Left renal cortex interstitium (tissue), 4 donors: Measurements from ENCODE around the gene ERVW-1. TPM values are rescaled to one million over a fixed set of nuclear protein-coding genes. Genes with fewer than 3 reads are reported as not detected.
"Not testable (repeated sequence)": the region's sequence is repeated elsewhere in the genome, so short reads cannot be mapped to it uniquely, and the experiment has no call there.

Experiments used
- DNase-seq, 4 donors: peaks; one replicate each; pipeline ENCODE4 v3.0.0-alpha.2; 2013; ENCODE audit warnings: low read depth in 4 of 4, low spot score in 2 of 4, missing footprints in 1 of 4
- polyA plus RNA-seq, 4 donors: library from polyadenylated mRNA; unstranded; fragments of 120-200 nt; gene quantifications; one replicate each; pipeline ENCODE4 v1.2.1, GENCODE V29; 2013; ENCODE audit not compliant: insufficient read length in 4 of 4

The ERVW-1 gene
- polyA plus RNA-seq, 4 donors, result 0.30 to 2.9 (median 1.4) TPM

DNA sequence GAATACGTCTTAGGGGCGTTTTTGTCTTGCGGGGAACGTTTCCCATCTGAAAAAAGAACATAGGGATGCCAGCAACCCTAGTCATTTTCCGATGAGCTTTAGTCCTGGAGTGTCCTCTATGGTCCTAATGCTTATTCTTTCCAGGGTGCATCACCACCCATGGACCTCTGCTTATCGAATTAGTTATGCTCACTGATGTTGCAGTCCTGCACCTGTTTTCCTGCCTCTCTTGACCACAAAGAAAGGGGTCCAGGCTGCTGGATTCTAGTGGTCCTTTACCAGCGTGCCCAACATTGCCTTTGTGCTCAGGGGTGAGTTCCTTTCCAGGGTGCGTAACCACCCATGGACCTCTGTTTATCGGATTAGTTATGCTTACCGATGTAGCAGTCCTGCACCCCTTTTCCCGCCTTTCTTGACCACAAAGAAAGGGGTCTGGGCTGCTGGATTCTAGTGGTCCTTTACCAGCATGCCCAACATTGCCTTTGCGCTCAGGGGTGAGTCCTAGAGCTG is 2.4 kb downstream of the ERVW-1 start:
- not testable (repeated sequence) for DNase-seq

DNA sequence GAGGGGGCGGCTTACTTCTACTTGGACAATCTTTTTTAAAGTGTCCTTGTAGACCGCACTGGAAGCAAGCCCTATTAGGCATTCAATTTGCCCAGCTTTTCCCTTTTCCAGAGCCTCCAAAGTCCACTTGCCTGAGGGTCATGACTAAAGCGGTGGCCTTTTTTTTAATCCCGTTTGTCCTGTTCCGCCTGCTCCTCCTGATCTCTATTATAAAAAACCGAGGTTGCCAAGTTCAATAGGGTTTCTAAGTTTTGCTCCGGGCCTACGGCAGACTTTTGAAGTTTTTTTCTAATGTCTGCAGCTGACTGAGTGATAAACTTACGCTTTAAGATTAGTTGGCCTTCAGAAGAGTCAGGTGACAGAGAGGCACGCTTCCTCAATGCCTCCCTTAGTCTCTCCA is 3.8 kb downstream of the ERVW-1 start:
- not testable (repeated sequence) for DNase-seq

DNA sequence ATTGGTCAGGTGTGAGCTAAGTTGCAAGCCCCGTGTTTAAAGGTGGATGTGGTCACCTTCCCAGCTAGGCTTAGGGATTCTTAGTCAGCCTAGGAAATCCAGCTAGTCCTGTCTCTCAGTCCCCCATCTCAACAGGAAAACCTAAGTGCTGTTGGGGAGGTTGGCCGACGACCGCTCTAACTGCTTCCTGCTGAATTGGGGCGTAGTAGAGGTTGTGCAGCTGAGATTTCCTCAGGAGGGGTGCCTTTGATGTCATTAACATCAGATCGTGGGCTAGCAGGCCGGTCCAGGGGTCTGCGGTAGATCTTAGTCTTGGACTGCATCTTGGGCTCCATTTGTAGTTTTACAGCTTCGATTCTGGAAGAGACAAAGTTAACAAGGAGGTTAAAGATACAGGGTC is 9.2 kb downstream of the ERVW-1 start:
- DNase-seq, result not testable (repeated sequence)

DNA sequence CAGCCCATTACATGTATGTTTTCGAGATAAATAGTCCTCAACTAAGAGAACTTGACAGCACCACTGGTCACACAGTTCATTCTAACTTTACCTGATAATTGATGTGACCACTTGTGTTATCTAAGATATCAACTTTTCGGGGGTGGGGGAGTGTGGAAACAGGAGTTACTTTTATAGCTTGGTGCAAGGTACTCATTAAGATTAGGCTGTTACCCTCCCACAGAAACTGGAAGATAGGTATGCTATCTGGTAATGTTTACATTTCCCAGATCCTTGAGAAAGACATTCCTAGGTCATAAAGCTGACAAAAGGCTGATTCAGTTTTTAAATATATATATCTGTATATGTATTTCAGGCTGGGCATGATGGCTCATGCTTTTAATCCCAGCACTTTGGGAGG is 11.1 kb downstream of the ERVW-1 start:
- no peak for DNase-seq

DNA sequence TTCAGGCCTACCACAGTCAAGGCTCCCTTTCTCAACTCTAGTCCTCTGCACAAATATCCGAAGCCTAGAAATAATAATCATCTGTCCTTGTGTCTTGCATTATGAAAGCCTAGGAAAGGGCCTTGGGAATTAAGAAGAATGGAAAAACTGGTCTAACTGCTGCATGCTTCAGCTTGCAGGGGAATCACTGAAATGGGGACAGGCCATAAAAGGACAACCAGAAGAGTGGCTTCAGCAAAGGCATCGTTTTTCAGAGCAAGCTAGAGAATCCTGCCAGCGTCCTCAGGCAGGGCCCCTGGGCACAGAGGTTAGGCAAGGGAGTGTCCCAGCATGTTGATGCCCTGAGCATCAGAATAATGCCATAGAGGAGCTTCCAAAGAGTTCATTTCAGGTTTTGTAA is 13.2 kb downstream of the ERVW-1 start:
- no peak for DNase-seq

DNA sequence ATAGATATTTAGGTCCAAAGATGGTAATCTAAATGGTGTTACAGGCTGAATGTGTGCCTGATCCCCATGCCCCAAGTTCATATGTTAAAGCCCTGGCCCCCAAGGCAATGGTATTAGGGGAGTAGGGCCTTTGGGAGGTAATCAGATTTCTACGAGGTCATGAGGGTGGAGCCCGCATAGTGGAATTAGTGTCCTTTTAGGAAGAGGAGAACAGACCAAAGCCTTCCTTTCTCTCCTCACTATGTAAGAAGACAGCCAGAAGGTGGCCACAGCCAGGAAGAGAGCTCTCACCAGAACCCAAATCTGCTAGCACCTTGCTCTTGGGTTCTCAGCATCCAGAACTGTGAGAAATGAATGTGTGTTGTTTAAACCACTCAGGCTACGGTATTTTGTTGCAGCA is 15.2 kb downstream of the ERVW-1 start:
- no peak for DNase-seq

DNA sequence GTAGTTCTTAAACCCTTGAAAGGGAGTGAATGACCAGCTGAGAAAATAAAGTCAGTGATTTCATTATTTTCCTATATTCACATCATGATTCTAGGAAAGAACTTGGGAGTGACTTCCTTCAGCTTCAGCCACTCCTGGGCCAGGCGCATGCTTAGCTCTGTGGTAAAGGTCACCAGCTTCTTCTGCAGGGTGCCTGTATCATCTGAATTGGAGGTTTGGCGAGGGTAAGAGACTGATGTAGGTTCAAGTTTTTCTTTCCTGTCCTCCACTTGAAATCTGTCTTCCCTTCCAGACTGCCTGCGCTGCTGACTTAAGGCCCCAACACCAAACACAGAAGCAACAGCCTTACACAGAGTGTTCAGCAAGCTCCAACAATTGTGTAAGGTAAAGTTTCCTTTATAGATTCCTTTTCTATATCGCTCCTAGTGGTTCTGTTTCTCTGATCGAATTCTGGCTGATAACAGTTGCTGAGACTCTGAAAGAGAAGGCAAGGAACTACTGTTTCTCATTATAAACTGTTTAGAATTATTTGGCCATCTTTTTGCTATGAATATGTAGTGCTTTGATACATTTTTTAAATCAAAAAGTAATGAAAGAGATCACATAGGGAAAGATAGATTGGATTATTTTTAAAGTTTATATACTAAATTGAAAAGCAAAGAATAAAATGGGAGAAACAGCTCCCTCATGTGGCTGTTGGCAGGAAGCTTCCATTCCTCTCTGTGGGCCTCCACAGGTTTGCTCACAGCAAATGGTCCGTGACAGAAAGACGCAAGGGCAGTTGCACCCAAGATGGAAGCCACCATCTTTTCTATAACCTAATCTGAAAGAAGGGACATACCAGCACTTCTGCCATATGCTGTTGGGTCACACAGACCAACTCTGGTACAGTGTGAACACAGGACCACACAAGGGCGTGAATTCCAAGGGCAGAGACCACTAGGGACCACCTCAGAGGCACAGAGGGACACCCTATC is 16.4 kb downstream of the ERVW-1 start:
- peak in 1 of 4 donors; percentile 29 for DNase-seq

DNA sequence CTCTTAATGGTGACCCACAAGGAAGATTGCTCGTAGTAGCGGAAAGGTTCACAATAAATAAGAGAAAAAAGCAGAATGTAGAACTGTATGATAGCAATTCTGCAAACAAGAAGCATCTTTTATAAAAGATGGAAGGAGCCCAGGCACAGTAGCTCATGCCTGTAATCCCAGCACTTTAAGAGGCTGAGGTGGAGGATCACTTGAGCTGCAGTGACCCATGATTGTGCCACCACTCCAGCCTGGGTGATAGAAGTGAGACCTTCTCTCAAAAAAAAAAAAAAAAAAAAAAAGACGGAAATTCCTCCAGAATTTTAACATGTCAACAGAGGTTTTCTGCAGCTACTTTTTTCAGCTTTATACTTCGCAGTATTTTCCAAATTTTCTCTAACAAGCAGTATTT is 17.2 kb downstream of the ERVW-1 start:
- DNase-seq, result no peak

DNA sequence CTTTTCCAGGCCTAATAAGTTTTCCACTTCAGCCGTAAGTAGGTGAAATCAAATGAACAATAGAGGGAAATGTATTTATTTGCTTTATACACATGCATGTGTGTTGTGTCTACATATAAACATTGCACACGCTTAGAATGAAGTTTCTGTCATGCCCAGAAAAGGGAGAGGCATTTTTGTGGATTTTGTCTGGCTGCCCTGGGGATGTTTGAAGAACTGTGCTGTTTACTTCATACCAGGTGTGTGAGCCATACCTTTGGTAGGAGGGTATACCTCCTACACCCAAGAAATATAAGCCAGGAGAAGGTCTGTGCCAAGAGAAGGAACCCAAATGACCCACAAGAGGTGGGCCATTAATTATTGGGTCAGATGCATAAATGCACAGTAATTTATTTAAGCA is 17.6 kb downstream of the ERVW-1 start:
- DNase-seq, result no peak

DNA sequence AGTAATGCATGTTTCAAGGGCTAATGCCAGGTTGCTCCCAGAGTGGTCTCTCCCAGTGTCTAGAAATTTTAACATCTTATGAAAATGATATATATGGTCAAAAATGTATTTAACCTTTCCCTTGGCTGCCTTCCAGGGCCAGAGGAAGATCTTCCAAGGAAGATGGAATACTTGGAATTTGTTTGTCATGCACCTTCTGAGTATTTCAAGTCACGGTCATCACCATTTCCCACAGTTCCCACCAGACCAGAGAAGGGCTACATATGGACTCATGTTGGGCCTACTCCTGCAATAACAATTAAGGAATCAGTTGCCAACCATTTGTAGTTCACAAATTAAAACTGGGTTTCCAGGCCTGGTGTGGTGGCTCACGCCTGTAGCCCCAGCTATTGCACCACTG is 21.5 kb downstream of the ERVW-1 start:
- no peak for DNase-seq

DNA sequence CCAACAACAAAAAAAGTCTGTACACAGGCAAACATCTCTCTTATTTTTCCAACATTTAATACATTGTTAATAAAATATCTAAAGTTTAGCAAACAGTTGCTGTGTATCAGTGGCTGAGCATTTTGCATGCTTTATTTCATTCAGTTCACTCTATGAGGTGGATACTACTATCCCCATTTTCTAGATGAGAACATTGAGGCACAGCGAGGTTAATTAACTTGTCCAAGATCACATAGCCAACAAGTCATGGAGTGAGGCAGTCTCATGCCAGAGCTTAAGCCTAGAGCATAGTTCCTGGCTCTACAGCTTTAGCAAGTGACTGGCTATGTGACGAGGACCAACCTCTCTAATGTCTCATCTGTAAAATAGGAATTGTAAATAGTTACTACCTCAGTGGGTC is 26.1 kb downstream of the ERVW-1 start:
- DNase-seq, result no peak

DNA sequence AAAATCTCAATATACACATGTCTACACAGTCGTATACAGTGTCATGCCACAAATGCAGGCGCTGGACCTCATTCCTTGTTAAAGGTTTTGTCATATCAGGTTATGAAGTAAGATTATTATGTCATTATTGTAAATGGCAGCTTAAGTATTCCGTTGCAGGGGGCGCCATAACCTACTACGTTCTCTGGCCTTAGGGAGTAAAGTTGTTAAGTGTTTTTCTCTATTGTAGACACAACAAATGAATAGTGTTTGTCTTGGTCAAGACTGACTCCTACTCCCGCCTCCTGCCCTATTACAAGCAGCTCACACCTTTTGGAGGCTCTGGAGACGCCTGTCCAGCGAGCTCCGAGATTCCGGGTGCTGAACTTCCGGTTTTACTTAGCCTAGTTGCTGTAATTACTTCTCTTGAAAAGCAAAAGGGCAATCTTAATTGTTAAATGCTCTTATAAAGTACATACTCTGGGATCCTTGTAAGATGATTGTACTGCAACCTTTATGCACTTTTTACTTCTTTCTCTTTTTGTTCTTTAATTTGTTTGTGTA is 29.5 kb downstream of the ERVW-1 start:
- DNase-seq, result peak in 3 of 4 donors; percentile 47 to 65 (median 55)

DNA sequence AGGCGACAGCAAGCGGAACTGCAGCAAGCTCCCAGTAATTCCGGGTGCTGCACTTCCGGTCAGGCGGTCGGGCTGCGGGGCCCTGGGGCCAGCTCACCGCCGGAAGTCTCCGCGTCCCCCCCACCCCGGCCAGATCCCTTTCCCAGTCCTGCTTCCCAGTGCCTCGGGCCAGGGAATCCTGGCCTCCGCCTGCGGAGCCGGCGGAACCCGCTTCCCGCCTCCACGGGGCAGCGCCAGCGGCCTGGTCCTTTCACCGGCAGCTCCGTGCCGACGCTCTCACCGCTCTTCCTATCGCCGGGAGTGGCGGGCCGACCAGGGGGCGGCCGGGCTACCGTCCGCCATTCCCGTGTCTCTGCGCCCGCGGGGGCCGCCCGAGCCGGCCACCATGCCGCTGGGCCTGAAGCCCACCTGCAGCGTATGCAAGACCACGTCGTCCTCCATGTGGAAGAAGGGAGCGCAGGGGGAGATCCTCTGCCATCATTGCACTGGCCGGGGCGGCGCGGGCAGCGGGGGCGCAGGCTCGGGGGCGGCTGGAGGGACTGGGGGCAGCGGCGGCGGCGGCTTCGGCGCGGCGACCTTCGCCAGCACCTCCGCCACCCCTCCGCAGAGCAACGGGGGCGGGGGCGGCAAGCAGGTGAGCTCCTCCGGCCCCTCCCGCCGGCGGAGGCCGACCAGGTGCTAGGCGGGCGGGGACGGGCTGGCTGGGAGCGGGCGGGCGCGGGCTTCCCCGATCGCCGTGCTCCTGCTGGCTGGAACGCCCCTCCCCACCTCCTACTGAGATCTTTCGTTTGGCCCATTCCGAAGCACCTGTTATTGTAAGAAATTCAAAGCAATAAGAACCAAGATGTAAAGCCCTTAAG is 30.2 kb downstream of the ERVW-1 start, which contains the start of gene GATAD1:
Gene GATAD1, plus strand, starts transcription at position 138 of the 860 bp plus-strand sequence. Its CDS starts 248 bp downstream, at position 386.
- peak in 3 of 4 donors; percentile 63 to 89 (median 81) for DNase-seq

DNA sequence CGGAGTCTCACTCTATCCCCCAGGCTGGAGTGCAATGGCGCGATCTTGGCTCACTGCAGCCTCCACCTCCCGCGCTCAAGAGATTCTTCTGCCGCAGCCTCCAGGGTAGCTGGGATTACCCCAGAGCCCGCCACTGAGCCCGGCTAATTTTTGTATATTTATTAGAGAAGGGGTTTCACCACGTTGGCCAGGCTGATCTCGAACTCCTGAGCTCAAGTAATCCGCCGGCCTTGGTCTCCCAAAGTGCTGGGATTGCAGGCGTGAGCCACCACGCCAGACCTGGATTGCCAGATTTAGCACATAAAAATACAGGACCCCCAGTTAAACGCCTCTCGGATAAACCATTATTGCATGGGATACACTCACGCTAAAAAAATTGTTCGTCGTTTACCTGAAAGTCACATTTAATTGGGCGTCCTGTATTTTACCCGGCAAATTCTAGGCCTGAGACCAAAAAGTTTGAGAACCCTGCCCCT is 30.8 kb downstream of the ERVW-1 start:
- peak in 1 of 4 donors; percentile 81 for DNase-seq

DNA sequence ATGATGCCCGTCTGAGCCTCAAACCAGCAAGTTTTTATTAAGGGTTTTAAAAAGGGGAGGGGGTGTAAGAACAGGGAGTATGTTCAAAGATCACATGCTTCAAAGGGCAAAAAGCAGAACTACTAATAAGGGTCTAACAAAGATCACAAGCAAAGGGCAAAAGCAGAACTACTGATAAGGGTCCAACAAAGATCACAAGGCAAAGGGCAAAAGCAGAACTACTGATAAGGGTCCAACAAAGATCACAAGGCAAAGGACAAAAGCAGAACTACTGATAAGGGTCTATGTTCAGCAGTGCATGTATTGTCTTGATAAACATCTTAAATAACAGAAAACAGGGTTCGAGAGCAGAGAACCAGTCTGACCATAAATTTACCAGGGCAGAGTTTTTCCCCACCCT is 35.0 kb downstream of the ERVW-1 start:
- DNase-seq, result not testable (repeated sequence)

DNA sequence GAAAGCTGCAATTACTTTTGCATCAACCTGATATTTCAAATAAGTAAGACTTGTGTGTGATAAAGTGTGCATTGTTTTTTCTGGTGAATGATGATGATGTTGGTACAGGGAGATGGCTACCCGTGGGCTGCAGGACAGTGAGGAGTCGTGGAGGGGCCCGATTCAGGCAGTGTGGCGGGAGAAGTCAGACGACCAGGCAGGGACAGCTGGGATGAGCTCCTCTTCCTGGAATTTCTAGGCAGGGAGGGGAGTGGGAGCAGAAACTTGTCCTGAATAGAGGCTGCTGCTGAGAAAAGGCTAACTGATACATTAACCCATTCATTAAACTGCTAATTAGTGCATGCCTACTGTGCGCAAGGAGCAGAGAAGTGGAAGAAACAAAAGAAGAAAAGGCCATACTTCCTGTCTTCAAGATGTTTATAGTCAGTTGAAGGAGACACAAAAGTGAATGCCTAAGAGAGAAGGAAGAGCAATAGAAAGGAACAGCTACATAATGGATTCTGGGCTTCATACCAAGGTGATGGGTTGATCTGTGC is 39.7 kb downstream of the ERVW-1 start:
- DNase-seq, result no peak

DNA sequence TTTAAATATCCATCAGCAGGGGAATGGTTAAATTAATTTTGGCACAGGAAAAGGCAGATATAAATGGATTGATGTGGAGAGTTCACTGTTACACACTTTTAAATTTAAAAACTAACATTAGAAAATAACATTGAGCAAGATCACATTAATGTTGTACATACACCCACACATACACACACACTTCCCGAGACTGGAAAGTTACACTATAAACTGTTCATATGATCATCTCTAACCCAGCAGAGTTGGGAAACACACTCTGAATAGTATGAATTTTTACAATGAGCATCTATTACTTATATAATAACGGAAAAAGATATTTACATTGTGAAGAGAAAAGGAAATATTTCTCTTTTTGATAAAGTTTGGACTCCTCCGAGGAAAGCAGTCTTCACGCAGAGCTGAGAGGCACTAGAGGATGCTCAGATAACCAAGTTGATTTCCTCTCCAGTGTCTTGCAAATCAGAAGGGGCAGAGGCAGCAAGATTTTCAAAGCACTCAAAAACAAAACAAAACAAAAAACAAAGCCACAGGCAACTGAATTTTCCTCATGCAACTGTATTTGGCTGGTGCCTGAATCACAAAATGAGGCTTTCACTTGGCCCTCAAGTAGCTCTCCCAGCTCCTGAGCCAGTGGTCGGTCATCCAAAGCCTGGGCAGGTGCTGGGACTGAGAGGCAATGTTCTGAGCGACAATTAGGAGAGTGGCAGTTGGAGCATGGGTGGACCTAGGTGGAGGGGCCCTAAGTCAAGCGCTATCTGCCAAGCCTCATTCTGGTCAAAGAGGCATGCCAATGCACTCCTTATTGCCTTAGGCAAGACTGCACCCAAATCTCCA is 40.9 kb downstream of the ERVW-1 start:
- no peak for DNase-seq

DNA sequence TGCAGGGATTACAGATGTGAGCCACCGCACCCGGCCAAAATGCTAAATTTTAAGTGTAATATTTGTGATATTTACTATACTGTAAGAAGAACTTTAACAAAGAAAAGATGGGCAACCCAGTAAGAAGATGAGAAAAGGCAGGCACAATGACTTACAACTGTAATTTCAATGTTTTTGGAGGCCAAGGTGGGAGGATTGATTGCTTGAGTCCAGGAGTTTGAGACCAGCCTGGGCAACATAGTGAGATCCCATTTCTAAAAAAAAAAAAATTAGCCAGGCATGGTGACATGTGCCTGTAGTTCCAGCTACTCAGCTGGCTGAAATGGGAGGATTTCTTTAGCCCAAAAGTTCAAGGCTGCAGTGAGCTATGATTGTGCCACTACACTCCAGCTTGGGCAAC is 42.2 kb downstream of the ERVW-1 start:
- no peak for DNase-seq

DNA sequence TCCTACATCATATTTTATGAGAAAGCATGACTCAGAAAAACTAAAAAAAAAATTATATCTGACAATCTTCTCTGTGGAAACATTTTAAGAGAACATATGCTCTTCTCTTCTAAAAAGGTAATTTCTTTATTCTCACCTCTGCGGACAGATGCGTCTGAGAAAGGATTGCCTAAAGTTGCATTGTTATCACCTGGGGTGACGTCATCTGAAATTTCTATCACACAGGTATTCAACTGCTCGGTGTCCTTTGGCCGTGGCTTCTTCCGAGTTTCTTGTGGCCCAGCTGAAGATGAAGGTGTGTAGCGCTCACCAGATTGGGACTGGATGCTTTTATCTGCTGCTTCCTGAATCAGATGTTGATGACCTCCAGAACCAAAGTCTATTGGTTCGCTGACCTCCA is 44.7 kb downstream of the ERVW-1 start:
- no peak for DNase-seq
